Neural cell (in vitro differentiated cells): ENCODE measurements around the gene CTDP1.

ENCODE experiments used
- EZH2 ChIP-seq: fragments of 200-600, 300-800 bp; shearing (Covaris generic), sonication (generic); IDR thresholded peaks from 2 replicates; pipeline ENCODE4 v1.6.1; 2014; ENCODE audit warnings: antibody characterized with exemption, low read length, borderline replicate concordance, mild to moderate bottlenecking; ENCODE audit not compliant: insufficient read depth, poor library complexity, severe bottlenecking
- POLR2AphosphoS5 ChIP-seq: IDR thresholded peaks from 2 replicates; pipeline ENCODE4 v1.6.1; 2012
- RAD21 ChIP-seq: fragments of 450-650 bp; conservative IDR thresholded peaks from 2 replicates; pipeline ENCODE4 v1.6.1; 2014; ENCODE audit warnings: antibody characterized with exemption, mild to moderate bottlenecking, moderate library complexity
- SMC3 ChIP-seq: fragments of 450-650 bp; conservative IDR thresholded peaks from 2 replicates; pipeline ENCODE4 v1.6.1; 2014; ENCODE audit warnings: antibody characterized with exemption, mild to moderate bottlenecking, moderate library complexity; ENCODE audit not compliant: poor library complexity
- TF ChIP-seq, protein P1 (sequence below): IDR thresholded peaks from 2 replicates; pipeline ENCODE4 v1.6.1; 2012; ENCODE audit warnings: borderline replicate concordance
- TF ChIP-seq, protein P2 (sequence below): fragments of 450-650 bp; IDR thresholded peaks from 2 replicates; pipeline ENCODE4 v1.5.1; 2014; ENCODE audit warnings: antibody characterized with exemption, mild to moderate bottlenecking, moderate library complexity; ENCODE audit not compliant: poor library complexity, severe bottlenecking

DNA sequence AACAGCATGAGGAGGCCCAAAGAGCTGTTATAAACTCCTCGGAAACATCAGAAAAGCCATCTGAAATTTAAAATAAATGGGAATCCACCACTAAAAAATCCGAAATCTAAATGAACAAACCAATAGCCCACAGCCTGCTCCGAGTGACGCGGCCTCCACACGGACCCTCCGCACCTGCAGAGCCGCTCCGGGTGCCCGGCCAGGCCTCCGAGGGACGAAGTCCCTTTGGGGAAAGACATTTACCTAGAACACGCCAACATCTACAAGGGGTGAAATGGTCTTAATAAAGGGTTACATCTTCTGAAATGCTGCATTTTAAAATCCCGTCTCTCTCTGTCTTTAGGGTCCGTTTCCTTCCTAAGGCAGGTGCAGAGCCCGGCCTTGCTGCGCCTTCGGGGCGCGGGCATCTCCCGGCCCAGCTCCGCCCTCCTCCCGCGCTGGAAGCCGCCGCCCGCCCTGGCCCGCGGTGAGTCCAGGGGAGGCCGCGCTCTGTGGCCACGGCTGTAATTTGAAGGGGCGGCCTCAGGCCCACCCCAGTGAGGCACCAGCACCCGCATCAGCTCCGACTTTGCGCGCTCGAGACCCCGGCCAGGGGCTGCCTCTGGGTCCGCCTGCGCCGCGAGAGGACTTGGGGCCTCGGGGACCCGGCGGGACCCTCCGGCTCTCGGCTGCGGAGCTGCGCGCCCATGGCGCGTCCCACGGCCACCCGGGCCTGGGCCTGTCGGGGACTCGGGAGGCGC lies 42.3 kb upstream of the CTDP1 start:
- TF ChIP-seq, protein P1, sequence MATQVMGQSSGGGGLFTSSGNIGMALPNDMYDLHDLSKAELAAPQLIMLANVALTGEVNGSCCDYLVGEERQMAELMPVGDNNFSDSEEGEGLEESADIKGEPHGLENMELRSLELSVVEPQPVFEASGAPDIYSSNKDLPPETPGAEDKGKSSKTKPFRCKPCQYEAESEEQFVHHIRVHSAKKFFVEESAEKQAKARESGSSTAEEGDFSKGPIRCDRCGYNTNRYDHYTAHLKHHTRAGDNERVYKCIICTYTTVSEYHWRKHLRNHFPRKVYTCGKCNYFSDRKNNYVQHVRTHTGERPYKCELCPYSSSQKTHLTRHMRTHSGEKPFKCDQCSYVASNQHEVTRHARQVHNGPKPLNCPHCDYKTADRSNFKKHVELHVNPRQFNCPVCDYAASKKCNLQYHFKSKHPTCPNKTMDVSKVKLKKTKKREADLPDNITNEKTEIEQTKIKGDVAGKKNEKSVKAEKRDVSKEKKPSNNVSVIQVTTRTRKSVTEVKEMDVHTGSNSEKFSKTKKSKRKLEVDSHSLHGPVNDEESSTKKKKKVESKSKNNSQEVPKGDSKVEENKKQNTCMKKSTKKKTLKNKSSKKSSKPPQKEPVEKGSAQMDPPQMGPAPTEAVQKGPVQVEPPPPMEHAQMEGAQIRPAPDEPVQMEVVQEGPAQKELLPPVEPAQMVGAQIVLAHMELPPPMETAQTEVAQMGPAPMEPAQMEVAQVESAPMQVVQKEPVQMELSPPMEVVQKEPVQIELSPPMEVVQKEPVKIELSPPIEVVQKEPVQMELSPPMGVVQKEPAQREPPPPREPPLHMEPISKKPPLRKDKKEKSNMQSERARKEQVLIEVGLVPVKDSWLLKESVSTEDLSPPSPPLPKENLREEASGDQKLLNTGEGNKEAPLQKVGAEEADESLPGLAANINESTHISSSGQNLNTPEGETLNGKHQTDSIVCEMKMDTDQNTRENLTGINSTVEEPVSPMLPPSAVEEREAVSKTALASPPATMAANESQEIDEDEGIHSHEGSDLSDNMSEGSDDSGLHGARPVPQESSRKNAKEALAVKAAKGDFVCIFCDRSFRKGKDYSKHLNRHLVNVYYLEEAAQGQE, result no peak
- TF ChIP-seq POLR2AphosphoS5 (no peak), EZH2 (no peak), RAD21 (no peak), SMC3 (no peak)
- TF ChIP-seq, protein P2, sequence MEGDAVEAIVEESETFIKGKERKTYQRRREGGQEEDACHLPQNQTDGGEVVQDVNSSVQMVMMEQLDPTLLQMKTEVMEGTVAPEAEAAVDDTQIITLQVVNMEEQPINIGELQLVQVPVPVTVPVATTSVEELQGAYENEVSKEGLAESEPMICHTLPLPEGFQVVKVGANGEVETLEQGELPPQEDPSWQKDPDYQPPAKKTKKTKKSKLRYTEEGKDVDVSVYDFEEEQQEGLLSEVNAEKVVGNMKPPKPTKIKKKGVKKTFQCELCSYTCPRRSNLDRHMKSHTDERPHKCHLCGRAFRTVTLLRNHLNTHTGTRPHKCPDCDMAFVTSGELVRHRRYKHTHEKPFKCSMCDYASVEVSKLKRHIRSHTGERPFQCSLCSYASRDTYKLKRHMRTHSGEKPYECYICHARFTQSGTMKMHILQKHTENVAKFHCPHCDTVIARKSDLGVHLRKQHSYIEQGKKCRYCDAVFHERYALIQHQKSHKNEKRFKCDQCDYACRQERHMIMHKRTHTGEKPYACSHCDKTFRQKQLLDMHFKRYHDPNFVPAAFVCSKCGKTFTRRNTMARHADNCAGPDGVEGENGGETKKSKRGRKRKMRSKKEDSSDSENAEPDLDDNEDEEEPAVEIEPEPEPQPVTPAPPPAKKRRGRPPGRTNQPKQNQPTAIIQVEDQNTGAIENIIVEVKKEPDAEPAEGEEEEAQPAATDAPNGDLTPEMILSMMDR, result no peak
